BJ (cell line): ENCODE measurements around the gene HADHA. TPM values are rescaled to one million over a fixed set of nuclear protein-coding genes. Genes with fewer than 3 reads are reported as not detected.

Experiments used
- CTCF ChIA-PET: fragments of 350-600 bp; formaldehyde crosslinking; extraction: SDS; loops from one replicate; lab custom pipeline; 2021; ENCODE audit warnings: antibody characterized with exemption, inconsistent platforms; lab: Yijun Ruan, JAX
- POLR2A ChIA-PET: fragments of 300-600 bp; sonication (Branson Sonifier 250); formaldehyde crosslinking; extraction: SDS; loops from one replicate; lab custom pipeline; 2021; ENCODE audit warnings: antibody characterized with exemption; lab: Charles Lee
- DNase-seq: peaks from one replicate; pipeline ENCODE4 v3.0.0-alpha.2; 2011; ENCODE audit warnings: low read depth
- H3K27me3 ChIP-seq: 2 replicates; pipeline ENCODE4 v1.6.0; 2011; ENCODE audit warnings: low read length; ENCODE audit not compliant: control insufficient read depth, insufficient read depth
- H3K36me3 ChIP-seq: 2 replicates; pipeline ENCODE4 v1.5.1; 2011; ENCODE audit warnings: low read length; ENCODE audit not compliant: control insufficient read depth, insufficient read depth
- H3K4me3 ChIP-seq: 2 replicates; pipeline ENCODE4 v1.5.1; 2011; ENCODE audit warnings: low read depth, mild to moderate bottlenecking, control low read depth, low read length
- polyA plus RNA-seq: library from polyadenylated mRNA; depleted of rRNA; stranded (reverse); fragments of >200 nt; gene quantifications from 2 replicates; pipeline ENCODE4 v1.2.3, GENCODE V29; 2011
- TF ChIP-seq, protein P1 (sequence below): IDR thresholded peaks from 2 replicates; pipeline ENCODE4 v1.5.1; 2011; ENCODE audit warnings: low read depth, mild to moderate bottlenecking, control low read depth, inconsistent platforms, low read length, moderate library complexity; ENCODE audit not compliant: insufficient read depth

Gene HADHA
- polyA plus RNA-seq, 1 experiment, result 111 TPM

DNA sequence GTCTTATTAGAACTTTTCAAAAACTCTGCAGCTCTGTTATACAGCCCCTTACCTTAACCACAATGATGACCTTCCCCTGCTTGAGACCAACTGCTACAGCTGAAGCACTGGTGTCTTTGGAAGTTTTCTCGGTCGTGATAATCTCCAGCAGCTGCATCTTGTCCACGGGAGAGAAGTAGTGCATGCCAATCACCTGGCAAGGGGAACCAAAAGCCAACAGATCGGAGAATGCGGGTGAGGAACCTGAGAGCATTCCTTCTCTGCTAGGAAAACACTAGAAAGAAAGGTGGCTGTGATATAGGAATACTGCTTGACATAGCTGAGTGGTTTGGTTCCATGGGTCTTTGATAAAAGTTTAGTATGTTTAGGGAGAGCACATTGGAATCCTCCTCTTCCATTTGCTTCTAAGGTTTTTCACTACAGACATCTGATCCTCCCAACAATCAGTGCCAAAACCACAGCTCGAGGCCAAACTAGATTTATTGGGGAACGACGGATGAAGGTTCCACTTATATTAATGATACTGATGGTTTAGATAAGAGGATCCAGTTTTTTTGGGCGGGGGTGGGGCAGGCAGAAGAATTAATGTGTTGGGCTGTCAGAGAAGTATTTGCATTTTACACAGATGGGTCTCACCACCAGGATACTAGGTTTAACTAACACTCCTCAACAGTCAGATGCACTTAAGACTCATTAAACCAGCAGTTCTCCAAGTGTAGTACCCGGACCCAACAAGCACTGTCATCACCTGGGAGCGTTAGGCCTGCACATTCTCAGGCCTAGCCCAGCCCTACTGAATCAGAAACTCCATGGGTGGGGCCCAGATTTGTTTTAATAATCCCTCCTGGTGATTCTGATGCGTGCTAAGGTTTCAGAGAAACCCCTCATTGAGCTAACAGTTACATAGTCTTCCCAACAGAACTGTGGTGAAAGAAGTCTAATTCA, 49.1 kb downstream of the HADHA start:
- TF ChIP-seq, protein P1, sequence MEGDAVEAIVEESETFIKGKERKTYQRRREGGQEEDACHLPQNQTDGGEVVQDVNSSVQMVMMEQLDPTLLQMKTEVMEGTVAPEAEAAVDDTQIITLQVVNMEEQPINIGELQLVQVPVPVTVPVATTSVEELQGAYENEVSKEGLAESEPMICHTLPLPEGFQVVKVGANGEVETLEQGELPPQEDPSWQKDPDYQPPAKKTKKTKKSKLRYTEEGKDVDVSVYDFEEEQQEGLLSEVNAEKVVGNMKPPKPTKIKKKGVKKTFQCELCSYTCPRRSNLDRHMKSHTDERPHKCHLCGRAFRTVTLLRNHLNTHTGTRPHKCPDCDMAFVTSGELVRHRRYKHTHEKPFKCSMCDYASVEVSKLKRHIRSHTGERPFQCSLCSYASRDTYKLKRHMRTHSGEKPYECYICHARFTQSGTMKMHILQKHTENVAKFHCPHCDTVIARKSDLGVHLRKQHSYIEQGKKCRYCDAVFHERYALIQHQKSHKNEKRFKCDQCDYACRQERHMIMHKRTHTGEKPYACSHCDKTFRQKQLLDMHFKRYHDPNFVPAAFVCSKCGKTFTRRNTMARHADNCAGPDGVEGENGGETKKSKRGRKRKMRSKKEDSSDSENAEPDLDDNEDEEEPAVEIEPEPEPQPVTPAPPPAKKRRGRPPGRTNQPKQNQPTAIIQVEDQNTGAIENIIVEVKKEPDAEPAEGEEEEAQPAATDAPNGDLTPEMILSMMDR, result no peak
- DNase-seq, result no peak
- H3K36me3 ChIP-seq, result peaks cover 34% of the 10 kb centered on the region
- no peaks in the 10 kb centered on the region for H3K27me3 ChIP-seq
- CTCF ChIA-PET, result interaction anchor here (0.7 to 1.5 kb wide), 3 partner anchors 11 to 135 kb away, joined by 3 to 4 read pairs (median 4); no protein-coding TSS in a partner anchor
- POLR2A ChIA-PET, result no interaction called here
- H3K4me3 ChIP-seq, result no peak overlapping the region

DNA sequence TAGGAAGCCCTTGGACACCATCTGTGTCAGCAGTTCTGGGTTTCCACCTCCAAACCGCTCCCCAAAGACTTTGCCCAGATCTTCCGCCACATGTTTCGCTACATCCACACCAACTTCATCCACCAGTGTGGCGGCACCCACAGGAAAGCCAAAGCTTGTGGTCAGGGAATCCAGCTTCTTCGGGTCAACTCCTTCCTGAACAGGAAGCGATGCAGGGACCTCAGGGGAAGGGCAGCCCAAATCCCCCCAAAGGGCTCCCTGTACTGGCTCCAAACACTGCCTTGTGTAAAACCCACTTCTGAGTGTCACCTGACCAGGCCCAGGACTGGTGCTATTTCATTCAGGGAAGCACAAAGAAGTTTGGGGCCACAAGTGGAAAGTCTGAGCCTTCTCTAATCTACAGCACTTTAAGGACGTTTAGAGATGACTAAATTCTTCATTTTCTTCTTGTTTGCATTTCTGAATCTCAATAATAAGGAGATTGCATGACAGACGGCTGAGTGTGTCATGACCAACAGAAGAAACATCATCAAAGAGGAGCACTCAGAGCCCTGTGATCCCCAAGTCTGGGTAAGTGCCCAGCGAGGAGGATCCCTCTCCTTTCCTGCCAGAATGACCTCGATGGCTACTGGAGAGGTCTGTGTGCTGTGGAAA, 50.7 kb downstream of the HADHA start:
- ChIA-PET CTCF (interaction anchor here (1.5 kb wide), 1 partner anchor 9 kb away, joined by 4 read pairs; no protein-coding TSS in a partner anchor), POLR2A (no interaction called here)
- H3K4me3 ChIP-seq, result no peak overlapping the region
- TF ChIP-seq, protein P1, result no peak
- peaks cover 27% of the 10 kb centered on the region for H3K36me3 ChIP-seq
- no peaks in the 10 kb centered on the region for H3K27me3 ChIP-seq
- no peak for DNase-seq

DNA sequence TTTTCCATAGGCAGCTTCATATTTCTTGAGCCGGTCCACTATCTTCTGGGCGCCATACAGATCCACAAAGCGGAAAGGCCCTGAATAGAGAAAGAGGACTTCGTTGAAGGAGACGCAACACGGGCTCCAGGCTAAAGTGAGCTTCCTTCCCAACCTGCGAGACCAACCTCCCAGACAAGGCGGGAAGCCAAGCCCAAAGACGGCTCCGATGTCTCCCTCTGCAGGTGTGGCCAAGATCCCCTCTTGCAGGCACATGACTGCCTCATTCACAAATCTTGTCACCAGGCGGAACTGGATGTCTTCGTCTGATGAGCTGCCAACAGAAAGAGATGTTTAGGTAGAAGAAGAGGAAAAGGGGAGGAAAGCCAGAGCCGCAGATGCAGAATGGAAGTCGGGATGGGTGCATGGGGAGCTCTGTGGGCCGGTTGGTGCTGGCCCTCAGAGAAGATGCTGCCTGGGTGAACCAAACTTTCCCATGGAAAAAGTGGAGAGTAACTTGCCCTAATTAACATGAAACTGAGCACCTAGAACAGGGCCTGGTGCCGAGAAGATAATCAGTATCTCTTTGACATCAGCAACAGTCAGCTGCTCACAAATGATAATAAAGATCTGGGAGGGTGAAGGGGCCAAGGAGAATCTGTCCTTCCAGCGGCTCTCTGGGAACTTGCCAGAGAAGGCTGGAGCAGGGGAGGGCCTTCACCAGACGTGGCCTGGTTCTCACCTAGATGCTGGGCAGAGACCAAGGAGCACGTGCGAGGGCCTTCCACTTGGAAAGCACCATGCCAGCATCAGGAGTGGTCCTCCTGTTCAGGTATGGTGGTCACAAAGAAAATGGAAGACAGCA, 52.9 kb downstream of the HADHA start:
- Histone ChIP-seq H3K4me3 (no peak overlapping the region), H3K36me3 (peaks cover 22% of the 10 kb centered on the region), H3K27me3 (no peaks in the 10 kb centered on the region)
- CTCF ChIA-PET, result no interaction called here
- DNase-seq, result no peak
- TF ChIP-seq, protein P1, result no peak
- POLR2A ChIA-PET, result no interaction called here

DNA sequence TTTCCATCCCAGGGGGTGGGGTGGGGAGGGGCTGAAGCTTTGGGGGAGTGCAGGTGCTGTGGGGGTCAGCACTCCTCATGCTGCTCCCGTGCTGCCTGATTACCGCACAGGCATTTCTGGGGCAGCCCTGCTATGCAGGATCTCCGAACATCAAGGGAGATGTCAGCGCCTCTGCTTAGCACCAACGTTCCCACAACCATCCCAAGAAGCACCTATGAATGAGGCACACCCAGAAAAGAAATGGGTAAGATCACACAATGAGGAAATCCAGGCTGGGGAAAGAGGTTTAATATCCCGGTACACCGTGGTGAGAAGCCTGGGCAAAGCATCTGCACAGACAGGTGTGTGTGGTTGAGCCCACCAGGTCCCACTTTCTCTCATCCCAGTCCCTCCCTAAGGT, 54.1 kb downstream of the HADHA start:
- ChIA-PET POLR2A (no interaction called here), CTCF (no interaction called here)
- TF ChIP-seq, protein P1, result no peak
- peaks cover 20% of the 10 kb centered on the region for H3K36me3 ChIP-seq
- no peak overlapping the region for H3K4me3 ChIP-seq
- H3K27me3 ChIP-seq, result no peaks in the 10 kb centered on the region
- DNase-seq, result no peak

DNA sequence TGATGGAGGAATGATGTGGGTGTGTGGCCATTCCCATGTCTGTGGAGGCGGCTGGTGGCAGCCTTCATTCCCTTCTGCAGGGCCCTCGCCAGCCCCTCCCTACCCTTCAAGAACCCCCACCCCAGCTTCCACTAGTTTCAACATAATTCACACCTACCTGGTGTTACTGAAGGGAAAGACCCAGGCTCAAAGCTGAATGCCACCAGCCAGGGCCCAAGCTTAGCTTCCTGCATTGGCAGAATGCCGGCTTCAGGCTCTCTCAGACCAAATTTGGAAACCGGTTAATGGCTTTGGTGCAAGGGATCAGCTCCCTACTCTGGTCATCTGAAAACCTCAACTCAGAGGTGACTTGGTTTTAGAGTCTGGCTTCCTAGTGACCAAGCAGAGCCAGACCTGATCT, 54.7 kb downstream of the HADHA start:
- H3K27me3 ChIP-seq, result no peaks in the 10 kb centered on the region
- peaks cover 20% of the 10 kb centered on the region for H3K36me3 ChIP-seq
- no peak overlapping the region for H3K4me3 ChIP-seq
- DNase-seq, result no peak
- TF ChIP-seq, protein P1, result no peak
- CTCF ChIA-PET, result no interaction called here
- POLR2A ChIA-PET, result no interaction called here
